GM12873 (cell line): Measurements from ENCODE around the gene DMRTB1.
A peak's percentile ranks its signal among the peaks of the same experiment; 100 is the strongest.

ENCODE experiments used
- CTCF ChIP-seq: IDR thresholded peaks from 2 replicates; pipeline ENCODE4 v1.5.1; 2012; ENCODE audit warnings: low read depth, mild to moderate bottlenecking, moderate library complexity, low read length, control low read depth; ENCODE audit not compliant: insufficient read depth; ENCODE audit errors: missing control alignments

Gene DMRTB1

GRCh38 chr1:53459321-53460175 lies at the start of gene DMRTB1:
TSS of gene DMRTB1 (plus strand) at chr1:53459399. CDS start at chr1:53459454, 55 bp downstream.
- no peak for TF ChIP-seq CTCF

GRCh38 chr1:53409695-53410094 lies 49.5 kb upstream of the DMRTB1 start:
- no peak for TF ChIP-seq CTCF

- TF ChIP-seq CTCF, result peak; percentile 9
Measured at GRCh38 chr1:53410100-53410541, 49.1 kb upstream of the DMRTB1 start.

GRCh38 chr1:53410701-53411100 lies 48.5 kb upstream of the DMRTB1 start:
- no peak for TF ChIP-seq CTCF

- TF ChIP-seq CTCF, result no peak
Measured at GRCh38 chr1:53411541-53412152, 47.6 kb upstream of the DMRTB1 start.

GRCh38 chr1:53412285-53413174 lies 46.7 kb upstream of the DMRTB1 start:
- no peak for TF ChIP-seq CTCF
